Neural crest cell (in vitro differentiated cells): ENCODE results near the gene NOS2. TPM values are rescaled to one million over a fixed set of nuclear protein-coding genes. Genes with fewer than 3 reads are reported as not detected.
"Not testable (repeated sequence)": the region's sequence is repeated elsewhere in the genome, so short reads cannot be mapped to it uniquely, and the experiment has no call there.

Experiments
- DNase-seq: peaks from one replicate; pipeline ENCODE4 v3.0.0; 2021; ENCODE audit warnings: low read depth, mixed read lengths, low spot score
- H3K27ac Mint-ChIP-seq: one replicate; pipeline ENCODE4 v1.8.0; 2021; ENCODE audit warnings: mild to moderate bottlenecking, mixed read lengths; ENCODE audit not compliant: unreplicated experiment
- H3K27me3 Mint-ChIP-seq: 2 replicates; pipeline ENCODE4 v1.8.0; 2021; ENCODE audit warnings: low read depth, mild to moderate bottlenecking, mixed read lengths
- H3K36me3 Mint-ChIP-seq: 2 replicates; pipeline ENCODE4 v1.8.0; 2021; ENCODE audit warnings: low read depth, mild to moderate bottlenecking, mixed read lengths
- H3K4me1 Mint-ChIP-seq: 2 replicates; pipeline ENCODE4 v1.8.0; 2021; ENCODE audit warnings: mixed read lengths
- H3K4me3 Mint-ChIP-seq: one replicate; pipeline ENCODE4 v1.8.0; 2021; ENCODE audit warnings: mild to moderate bottlenecking, mixed read lengths
- H3K9me3 Mint-ChIP-seq: 2 replicates; pipeline ENCODE4 v1.8.0; 2021; ENCODE audit warnings: mixed read lengths
- CTCF ChIP-seq: fragments of 200-600 bp; sonication (generic); conservative IDR thresholded peaks from 2 replicates; pipeline ENCODE4 v1.5.0; 2021; ENCODE audit warnings: antibody characterized with exemption, mild to moderate bottlenecking
- total RNA-seq: library from RNA; stranded (reverse); gene quantifications from 2 replicates; pipeline ENCODE4 v1.2.1, GENCODE V29; 2021

The NOS2 gene
- total RNA-seq, 1 donor from 2014 or later = 0.91 TPM

- H3K4me1 Mint-ChIP-seq = no peaks in the 10 kb centered on the region
- H3K4me3 Mint-ChIP-seq = no peak overlapping the region
- no peaks in the 10 kb centered on the region for H3K9me3 Mint-ChIP-seq
- TF ChIP-seq CTCF = no peak
- peaks cover 47% of the 10 kb centered on the region for H3K27me3 Mint-ChIP-seq
- no peak overlapping the region for H3K27ac Mint-ChIP-seq
- DNase-seq = no peak
- no peaks in the 10 kb centered on the region for H3K36me3 Mint-ChIP-seq
Observed at GRCh38 chr17:27733773-27734172, 66.6 kb downstream of the NOS2 start.

GRCh38 chr17:27732746-27733145 is 67.6 kb downstream of the NOS2 start:
- H3K4me1 Mint-ChIP-seq = not testable (repeated sequence)

GRCh38 chr17:27725982-27726381 is 74.3 kb downstream of the NOS2 start:
- not testable (repeated sequence) for H3K27ac Mint-ChIP-seq, H3K9me3 Mint-ChIP-seq, DNase-seq, H3K36me3 Mint-ChIP-seq, H3K4me3 Mint-ChIP-seq, H3K4me1 Mint-ChIP-seq
- H3K27me3 Mint-ChIP-seq = peaks cover 30% of the 10 kb centered on the region

More at GRCh38 chr17:27732746-27733145, 67.6 kb downstream of the NOS2 start:
- H3K27me3 Mint-ChIP-seq = peaks cover 47% of the 10 kb centered on the region
- not testable (repeated sequence) for H3K9me3 Mint-ChIP-seq, H3K27ac Mint-ChIP-seq, DNase-seq, H3K4me3 Mint-ChIP-seq, H3K36me3 Mint-ChIP-seq

GRCh38 chr17:27721797-27722196 is 78.5 kb downstream of the NOS2 start:
- Mint-ChIP-seq H3K4me3 (no peak overlapping the region), H3K9me3 (peaks cover 2% of the 10 kb centered on the region), H3K4me1 (no peaks in the 10 kb centered on the region), H3K27me3 (peaks cover 37% of the 10 kb centered on the region), H3K27ac (no peak overlapping the region), H3K36me3 (no peaks in the 10 kb centered on the region)
- no peak for TF ChIP-seq CTCF
- DNase-seq = no peak

Other genes with a start within 250 kb of the NOS2 start
- 0.84 and 2.1 TPM in 2 replicates for gene LGALS9, start 169.3 kb downstream of the NOS2 start, total RNA-seq
- 4.3 and 6.5 TPM in 2 replicates for gene LYRM9, start 92.8 kb upstream of the NOS2 start, total RNA-seq
- gene NLK, start 242.1 kb upstream of the NOS2 start, total RNA-seq = 26.0 and 27.4 TPM in 2 replicates